ENCODE measurements around the gene CAMTA1. TPM values are rescaled to one million over a fixed set of nuclear protein-coding genes. Genes with fewer than 3 reads are reported as not detected.

Gene CAMTA1
- polyA plus RNA-seq, 1 donor (not counting 4 experiments of a cell fraction or from before 2014, with no cell fraction given) = 51.4 TPM

GRCh38 chr1:7250176-7250575, 464.9 kb downstream of the CAMTA1 start:
- DNase-seq (ENCODE audit: low read depth, low spot score) (no peak), FAIRE-seq (no peak)
- no peak overlapping the region for H3K27ac ChIP-seq (ENCODE audit: control insufficient read depth, insufficient read depth, low read length)
- no peaks in the 10 kb centered on the region for H3K79me2 ChIP-seq (ENCODE audit: control insufficient read depth, insufficient read depth, low read length)
- H3K4me3 ChIP-seq (ENCODE audit: control insufficient read depth in 2 of 3, extremely low read depth in 1 of 3, insufficient read depth in 2 of 3, low read depth in 1 of 3, low read length in 3 of 3) = no peak overlapping the region
- H3K4me2 ChIP-seq (ENCODE audit: control insufficient read depth, extremely low read depth, insufficient read depth, low read depth, low read length) = no peak overlapping the region
- H4K20me1 ChIP-seq (ENCODE audit: control insufficient read depth, extremely low read depth, insufficient read depth, low read length) = no peaks in the 10 kb centered on the region
- H3K4me1 ChIP-seq (ENCODE audit: control insufficient read depth, extremely low read depth, insufficient read depth, low read length) = no peaks in the 10 kb centered on the region
- no peak overlapping the region for H2AFZ ChIP-seq (ENCODE audit: control insufficient read depth, low read length)
- H3K9me1 ChIP-seq (ENCODE audit: control insufficient read depth, extremely low read depth, insufficient read depth, low read length) = no peaks in the 10 kb centered on the region
- TF ChIP-seq CTCF (optimal IDR thresholded peaks at IDR 0.05 in 1 of 3, IDR thresholded peaks at IDR 0.05 in 1 of 3, conservative IDR thresholded peaks at IDR 0.05 in 1 of 3; ENCODE audit: extremely low read depth in 1 of 3, insufficient read depth in 2 of 3, low read length in 3 of 3) = no peak
- no peak for TF ChIP-seq EZH2 (IDR thresholded peaks at IDR 0.05; ENCODE audit: low read length)
- no peaks in the 10 kb centered on the region for H3K36me3 ChIP-seq (ENCODE audit: control insufficient read depth in 2 of 2, extremely low read depth in 1 of 2, insufficient read depth in 2 of 2, low read length in 2 of 2)
- H3K9me3 ChIP-seq (ENCODE audit: control insufficient read depth, low read depth, low read length) = no peaks in the 10 kb centered on the region
- dilution Hi-C loops (cut with MboI; ENCODE audit: extremely low pct_ligation_motif_present, low sequenced_read_pairs) = no loop called here
- no peak overlapping the region for H3K9ac ChIP-seq (ENCODE audit: control insufficient read depth, extremely low read depth, insufficient read depth, low read length)
- peaks cover 2% of the 10 kb centered on the region for H3K27me3 ChIP-seq (ENCODE audit: control insufficient read depth, extremely low read depth, insufficient read depth, low read length)

- no peak overlapping the region for H3K9ac ChIP-seq (ENCODE audit: control insufficient read depth, extremely low read depth, insufficient read depth, low read length)
- no peak overlapping the region for H3K27ac ChIP-seq (ENCODE audit: control insufficient read depth, insufficient read depth, low read length)
- dilution Hi-C loops (cut with MboI; ENCODE audit: extremely low pct_ligation_motif_present, low sequenced_read_pairs) = no loop called here
These were observed 465.6 kb downstream of the CAMTA1 start for GRCh38 chr1:7250597-7251453.

More at GRCh38 chr1:7250597-7251453, 465.6 kb downstream of the CAMTA1 start:
- no peak for FAIRE-seq
- TF ChIP-seq EZH2 (IDR thresholded peaks at IDR 0.05; ENCODE audit: low read length) (no peak), CTCF (optimal IDR thresholded peaks at IDR 0.05 in 1 of 3, IDR thresholded peaks at IDR 0.05 in 1 of 3, conservative IDR thresholded peaks at IDR 0.05 in 1 of 3; ENCODE audit: extremely low read depth in 1 of 3, insufficient read depth in 2 of 3, low read length in 3 of 3) (no peak)
- Histone ChIP-seq H2AFZ (ENCODE audit: control insufficient read depth, low read length) (no peak overlapping the region), H3K79me2 (ENCODE audit: control insufficient read depth, insufficient read depth, low read length) (no peaks in the 10 kb centered on the region), H3K9me3 (ENCODE audit: control insufficient read depth, low read depth, low read length) (no peaks in the 10 kb centered on the region), H3K4me3 (ENCODE audit: control insufficient read depth in 2 of 3, extremely low read depth in 1 of 3, insufficient read depth in 2 of 3, low read depth in 1 of 3, low read length in 3 of 3) (no peak overlapping the region), H4K20me1 (ENCODE audit: control insufficient read depth, extremely low read depth, insufficient read depth, low read length) (no peaks in the 10 kb centered on the region), H3K4me2 (ENCODE audit: control insufficient read depth, extremely low read depth, insufficient read depth, low read depth, low read length) (no peak overlapping the region), H3K27me3 (ENCODE audit: control insufficient read depth, extremely low read depth, insufficient read depth, low read length) (peaks cover 2% of the 10 kb centered on the region), H3K9me1 (ENCODE audit: control insufficient read depth, extremely low read depth, insufficient read depth, low read length) (no peaks in the 10 kb centered on the region), H3K36me3 (ENCODE audit: control insufficient read depth in 2 of 2, extremely low read depth in 1 of 2, insufficient read depth in 2 of 2, low read length in 2 of 2) (no peaks in the 10 kb centered on the region), H3K4me1 (ENCODE audit: control insufficient read depth, extremely low read depth, insufficient read depth, low read length) (peaks cover 5% of the 10 kb centered on the region)
- no peak for DNase-seq (ENCODE audit: low read depth, low spot score)

Measured in keratinocyte (primary cell).